Hypothalamus (tissue), 51 donors: ENCODE data around the gene MIPEP.

Source experiments
- DNase-seq, 51 donors: peaks; one replicate each; lab custom pipeline; 2025; lab: John Stamatoyannopoulos, UW

MIPEP gene

GRCh38 chr13:23688336-23688735, 200.9 kb downstream of the MIPEP start:
- no peak for DNase-seq

- DNase-seq = no peak
Observed at GRCh38 chr13:23687614-23688013, 201.6 kb downstream of the MIPEP start.

GRCh38 chr13:23686948-23687347, 202.3 kb downstream of the MIPEP start:
- no peak for DNase-seq

GRCh38 chr13:23685416-23685815, 203.8 kb downstream of the MIPEP start:
- no peak for DNase-seq

GRCh38 chr13:23684647-23685046, 204.6 kb downstream of the MIPEP start:
- DNase-seq = no peak

GRCh38 chr13:23683084-23683483, 206.1 kb downstream of the MIPEP start:
- no peak for DNase-seq

GRCh38 chr13:23680845-23681669, 208.1 kb downstream of the MIPEP start:
- no peak for DNase-seq
